HepG2 (cell line): ENCODE measurements around the gene CIAO2B. TPM values are rescaled to one million over a fixed set of nuclear protein-coding genes. Genes with fewer than 3 reads are reported as not detected.

Source experiments
- ARID2 ChIP-seq: sonication (generic); formaldehyde crosslinking; IDR thresholded peaks from 2 replicates; pipeline ENCODE4 v1.8.1; 2022; ENCODE audit warnings: mild to moderate bottlenecking, missing genetic modification reagents, borderline replicate concordance
- ASH2L ChIP-seq: fragments of 300-600, 200-600 bp; sonication (generic); IDR thresholded peaks from 2 replicates; pipeline ENCODE4 v1.7.0; 2017; ENCODE audit warnings: low read depth, mild to moderate bottlenecking, moderate library complexity, mixed read lengths, low read length; ENCODE audit not compliant: insufficient read length
- BCLAF1 ChIP-seq: fragments of 450-650 bp; IDR thresholded peaks from 2 replicates; pipeline ENCODE4 v1.6.1; 2017; ENCODE audit warnings: mild to moderate bottlenecking
- CHCHD3 ChIP-seq: sonication (generic); formaldehyde crosslinking; IDR thresholded peaks from 2 replicates; pipeline ENCODE4 v1.8.0; 2022; ENCODE audit warnings: mild to moderate bottlenecking, missing genetic modification reagents, moderate library complexity
- DNMT1 ChIP-seq: sonication (generic); formaldehyde crosslinking; IDR thresholded peaks from 2 replicates; pipeline ENCODE4 v1.5.1; 2020; ENCODE audit warnings: mild to moderate bottlenecking, missing genetic modification reagents
- FOSL2 ChIP-seq: sonication (generic); formaldehyde crosslinking; IDR thresholded peaks from 2 replicates; pipeline ENCODE4 v1.4.0; 2020; ENCODE audit warnings: missing genetic modification reagents
- GATA4 ChIP-seq: sonication (generic); IDR thresholded peaks from 2 replicates; pipeline ENCODE4 v1.6.1; 2016; ENCODE audit warnings: antibody characterized with exemption, low read depth, borderline replicate concordance
- HOXA9 ChIP-seq: sonication (generic); formaldehyde crosslinking; IDR thresholded peaks from 2 replicates; pipeline ENCODE4 v1.8.1; 2022; ENCODE audit warnings: missing genetic modification reagents, mild to moderate bottlenecking, moderate library complexity, borderline replicate concordance
- MEIS2 ChIP-seq: sonication (generic); formaldehyde crosslinking; IDR thresholded peaks from 2 replicates; pipeline ENCODE4 v1.9.0; 2021; ENCODE audit warnings: mild to moderate bottlenecking, missing genetic modification reagents
- NONO ChIP-seq, 2 experiments: fragments of 450-650 bp in 1 of 2; sonication (generic) in 1 of 2; formaldehyde crosslinking in 1 of 2; IDR thresholded peaks in 1 of 2; conservative IDR thresholded peaks in 1 of 2; 2 replicates each; pipeline versions ENCODE4 v1.6.1 to v1.8.0; 2017 to 2022; ENCODE audit warnings: mild to moderate bottlenecking in 1 of 2, missing genetic modification reagents in 1 of 2, moderate library complexity in 1 of 2
- POGZ ChIP-seq: sonication (generic); formaldehyde crosslinking; IDR thresholded peaks from 2 replicates; pipeline ENCODE4 v1.4.0; 2020; ENCODE audit warnings: mild to moderate bottlenecking, missing genetic modification reagents
- RORA ChIP-seq: sonication (generic); formaldehyde crosslinking; IDR thresholded peaks from 2 replicates; pipeline ENCODE4 v1.5.0; 2020; ENCODE audit warnings: mild to moderate bottlenecking, missing genetic modification reagents, moderate library complexity
- TBP ChIP-seq: sonication (generic); formaldehyde crosslinking; IDR thresholded peaks from 2 replicates; pipeline ENCODE4 v1.5.0; 2020; ENCODE audit warnings: missing genetic modification reagents
- TGIF2 ChIP-seq: IDR thresholded peaks from 2 replicates; pipeline ENCODE4 v1.6.1; 2016; ENCODE audit warnings: control low read depth, missing compliant biosample characterization
- TSC22D2 ChIP-seq: sonication (generic); formaldehyde crosslinking; IDR thresholded peaks from 2 replicates; pipeline ENCODE4 v1.5.1; 2020; ENCODE audit warnings: missing genetic modification reagents, mild to moderate bottlenecking, borderline replicate concordance
- ZBTB3 ChIP-seq: sonication (generic); formaldehyde crosslinking; IDR thresholded peaks from 2 replicates; pipeline ENCODE4 v1.4.0; 2020; ENCODE audit warnings: low read depth, mild to moderate bottlenecking, moderate library complexity, missing genetic modification reagents, borderline replicate concordance
- ZBTB46 ChIP-seq: sonication (generic); formaldehyde crosslinking; IDR thresholded peaks from 2 replicates; pipeline ENCODE4 v1.4.0; 2020; ENCODE audit warnings: mild to moderate bottlenecking, missing genetic modification reagents, borderline replicate concordance
- ZBTB8A ChIP-seq: sonication (generic); formaldehyde crosslinking; IDR thresholded peaks from 2 replicates; pipeline ENCODE4 v1.4.0; 2020; ENCODE audit warnings: mild to moderate bottlenecking, low read depth, missing genetic modification reagents, borderline replicate concordance
- ZNF160 ChIP-seq: sonication (generic); formaldehyde crosslinking; IDR thresholded peaks from 2 replicates; pipeline ENCODE4 v1.8.0; 2022; ENCODE audit warnings: mild to moderate bottlenecking, inconsistent platforms, missing genetic modification reagents
- ZNF329 ChIP-seq: sonication (generic); formaldehyde crosslinking; IDR thresholded peaks from 2 replicates; pipeline ENCODE4 v1.9.0; 2021; ENCODE audit warnings: low read depth, mild to moderate bottlenecking, missing genetic modification reagents
- ZNF788 ChIP-seq: sonication (generic); formaldehyde crosslinking; IDR thresholded peaks from 2 replicates; pipeline ENCODE4 v1.5.0; 2020; ENCODE audit warnings: mild to moderate bottlenecking, missing genetic modification reagents, borderline replicate concordance
- ZNF841 ChIP-seq: sonication (generic); formaldehyde crosslinking; IDR thresholded peaks from 2 replicates; pipeline ENCODE4 v1.8.1; 2023; ENCODE audit warnings: missing genetic modification reagents, borderline replicate concordance
- polyA plus RNA-seq, 8 experiments: library from polyadenylated mRNA; depleted of rRNA in 3 of 8; stranded (reverse) in 7 of 8; unstranded in 1 of 8; fragments of >200 nt; fragmentation: Illumina TruSeq in 4 of 8; extraction: Trizol in 4 of 8; gene quantifications; 2 replicates each; pipeline versions ENCODE4 v1.2.1 to v1.2.3, GENCODE V29; 2011 to 2016; ENCODE audit warnings: low read depth in 4 of 8, missing spikeins in 1 of 8, mixed read lengths in 1 of 8; ENCODE audit not compliant: insufficient read depth in 1 of 8
- total RNA-seq, 5 experiments: library from RNA; depleted of rRNA; stranded (reverse); fragments of >200 nt; fragmentation: Illumina TruSeq; extraction: Trizol; gene quantifications; 2 replicates each; pipeline ENCODE4 v1.2.3, GENCODE V29; 2016; ENCODE audit warnings: low read depth in 1 of 5
- TF ChIP-seq, protein P1 (sequence below): sonication (generic); formaldehyde crosslinking; IDR thresholded peaks from 2 replicates; pipeline ENCODE4 v1.4.0; 2020; ENCODE audit warnings: missing genetic modification reagents

The CIAO2B gene
- total and polyA plus RNA-seq, 2 of the 13 experiments (the other 11 are each of a cell fraction or from before 2014, with no cell fraction given) = 157 to 293 TPM

GRCh38 chr16:66904846-66905632, 29.2 kb downstream of the CIAO2B start (continued):
- TF ChIP-seq FOSL2 (CRISPR knock-in tag) (peak; percentile 32), GATA4 (peak; percentile 84; the same call in 1 of the 2 replicates), ZNF160 (no peak), TBP (CRISPR knock-in tag) (no peak), TSC22D2 (CRISPR knock-in tag) (no peak; the same call in 1 of the 2 replicates), POGZ (CRISPR knock-in tag) (no peak; the same call in 1 of the 2 replicates), ZNF329 (CRISPR knock-in tag) (no peak), HOXA9 (CRISPR knock-in tag) (no peak), BCLAF1 (no peak), ZBTB8A (CRISPR knock-in tag) (no peak), MEIS2 (CRISPR knock-in tag) (peak; percentile 71), ZNF841 (no peak), ASH2L (no peak), RORA (no peak), CHCHD3 (CRISPR knock-in tag) (no peak), DNMT1 (no peak), ZBTB46 (CRISPR knock-in tag) (no peak), ZNF788 (0 out of 2 replicates have a peak, but pooled peaks have one; percentile 12), ZBTB3 (CRISPR knock-in tag) (no peak), NONO (IDR thresholded peaks at IDR 0.05) (no peak), NONO (CRISPR knock-in tag; conservative IDR thresholded peaks at IDR 0.05) (no peak), TGIF2 (CRISPR knock-in tag) (no peak), ARID2 (0 out of 2 replicates have a peak, but pooled peaks have one; percentile 1)
- TF ChIP-seq, protein P1, sequence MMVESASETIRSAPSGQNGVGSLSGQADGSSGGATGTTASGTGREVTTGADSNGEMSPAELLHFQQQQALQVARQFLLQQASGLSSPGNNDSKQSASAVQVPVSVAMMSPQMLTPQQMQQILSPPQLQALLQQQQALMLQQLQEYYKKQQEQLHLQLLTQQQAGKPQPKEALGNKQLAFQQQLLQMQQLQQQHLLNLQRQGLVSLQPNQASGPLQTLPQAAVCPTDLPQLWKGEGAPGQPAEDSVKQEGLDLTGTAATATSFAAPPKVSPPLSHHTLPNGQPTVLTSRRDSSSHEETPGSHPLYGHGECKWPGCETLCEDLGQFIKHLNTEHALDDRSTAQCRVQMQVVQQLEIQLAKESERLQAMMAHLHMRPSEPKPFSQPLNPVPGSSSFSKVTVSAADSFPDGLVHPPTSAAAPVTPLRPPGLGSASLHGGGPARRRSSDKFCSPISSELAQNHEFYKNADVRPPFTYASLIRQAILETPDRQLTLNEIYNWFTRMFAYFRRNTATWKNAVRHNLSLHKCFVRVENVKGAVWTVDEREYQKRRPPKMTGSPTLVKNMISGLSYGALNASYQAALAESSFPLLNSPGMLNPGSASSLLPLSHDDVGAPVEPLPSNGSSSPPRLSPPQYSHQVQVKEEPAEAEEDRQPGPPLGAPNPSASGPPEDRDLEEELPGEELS = peak; percentile 85
